COR-L47 (cell line): ENCODE data around the gene SPIN1.

Source experiments
- DNase-seq: peaks from one replicate; lab custom pipeline; 2025; lab: John Stamatoyannopoulos, UW

Gene SPIN1

GRCh38 chr9:88498880-88499279, 110.6 kb downstream of the SPIN1 start:
- no peak for DNase-seq

GRCh38 chr9:88501086-88501485, 112.8 kb downstream of the SPIN1 start:
- no peak for DNase-seq

GRCh38 chr9:88502552-88503034, 114.3 kb downstream of the SPIN1 start:
- no peak for DNase-seq

GRCh38 chr9:88503081-88503844, 115.0 kb downstream of the SPIN1 start:
- DNase-seq = no peak

- no peak for DNase-seq
Observed at GRCh38 chr9:88503845-88504764, 115.9 kb downstream of the SPIN1 start.

GRCh38 chr9:88508326-88508725, 120.1 kb downstream of the SPIN1 start:
- DNase-seq = no peak

GRCh38 chr9:88511906-88512305, 123.7 kb downstream of the SPIN1 start:
- DNase-seq = no peak

- DNase-seq = no peak
Observed at GRCh38 chr9:88514247-88514646, 126.0 kb downstream of the SPIN1 start.

- DNase-seq = no peak
Observed at GRCh38 chr9:88521308-88521707, 133.1 kb downstream of the SPIN1 start.

GRCh38 chr9:88522360-88522759, 134.1 kb downstream of the SPIN1 start:
- no peak for DNase-seq

- DNase-seq = no peak
Observed at GRCh38 chr9:88523056-88523455, 134.8 kb downstream of the SPIN1 start.

- DNase-seq = no peak
Observed at GRCh38 chr9:88524911-88525310, 136.7 kb downstream of the SPIN1 start.

- no peak for DNase-seq
Observed at GRCh38 chr9:88527618-88528017, 139.4 kb downstream of the SPIN1 start.
